ENCODE measurements around the gene HSPA9. TPM values are rescaled to one million over a fixed set of nuclear protein-coding genes. Genes with fewer than 3 reads are reported as not detected.

Gene HSPA9
- total and polyA plus RNA-seq, 2 donors (not counting 1 experiment from before 2014, with no cell fraction given): 66.5 to 139 TPM

GRCh38 chr5:138529812-138530211 lies 45.4 kb downstream of the HSPA9 start:
- peaks cover 1 to 26% of the 10 kb centered on the region in 2 experiments for H3K36me3 ChIP-seq (replicated peaks in 1 of 2; ENCODE audit: control extremely low read depth in 1 of 2, control insufficient read depth in 1 of 2, extremely low read depth in 1 of 2, insufficient read depth in 2 of 2, low read length in 1 of 2)
- H3K9me3 ChIP-seq (ENCODE audit: control extremely low read depth in 1 of 3, control insufficient read depth in 2 of 3, insufficient read depth in 1 of 3, low read length in 2 of 3): no peaks in the 10 kb centered on the region
- intact Hi-C loops (cut with micrococcal nuclease): no loop called here
- H3K4me1 ChIP-seq (ENCODE audit: control insufficient read depth in 2 of 2, insufficient read depth in 2 of 2, low read length in 2 of 2): peaks cover 0 to 4% of the 10 kb centered on the region in 2 donors
- H3K4me2 ChIP-seq (replicated peaks; ENCODE audit: low read depth, low read length, poor library complexity, severe bottlenecking): no peak overlapping the region
- no peak overlapping the region for H3K27ac ChIP-seq (ENCODE audit: low read length in 2 of 2)
- POLR2A ChIA-PET: interaction anchor here (0.6 kb wide), 1 partner anchor 13 kb away, joined by 3 read pairs; the partner anchor contains the start of gene ETF1
- H3K27me3 ChIP-seq (replicated peaks in 1 of 4; ENCODE audit: control extremely low read depth in 1 of 4, control insufficient read depth in 3 of 4, insufficient read depth in 4 of 4, low read length in 3 of 4): no peaks in the 10 kb centered on the region
- H3K4me3 ChIP-seq (ENCODE audit: control extremely low read depth in 1 of 5, extremely low read depth in 1 of 5, insufficient read depth in 1 of 5, low read depth in 2 of 5, low read length in 4 of 5): no peak overlapping the region
- no peak overlapping the region for H3K4me3 Mint-ChIP-seq
- CTCF ChIA-PET: no interaction called here
- no peak overlapping the region for H3K9ac ChIP-seq (ENCODE audit: low read length)
- H2AFZ ChIP-seq (ENCODE audit: insufficient read depth, low read depth, low read length, poor library complexity, severe bottlenecking): no peak overlapping the region
- peaks cover 45% of the 10 kb centered on the region for H3K4me1 Mint-ChIP-seq
- H4K20me1 ChIP-seq (ENCODE audit: control insufficient read depth, insufficient read depth, low read length, poor library complexity, severe bottlenecking): peaks cover 78% of the 10 kb centered on the region
- DNase-seq: no peak
- WGBS (ENCODE audit: insufficient coverage): 94% methylated on average over 8 of the region's 8 CpGs
- H3K27ac Mint-ChIP-seq: no peak overlapping the region
- H3K27me3 Mint-ChIP-seq: no peaks in the 10 kb centered on the region
- peaks cover 97% of the 10 kb centered on the region for H3K79me2 ChIP-seq (ENCODE audit: control insufficient read depth, insufficient read depth, low read length)
- TF ChIP-seq CTCF (IDR thresholded peaks at IDR 0.05): no peak
- TF ChIP-seq EZH2 (IDR thresholded peaks at IDR 0.05; ENCODE audit: borderline replicate concordance, insufficient read depth, low read depth, low read length, poor library complexity, severe bottlenecking): no peak
- H3K9me3 Mint-ChIP-seq (ENCODE audit: insufficient read depth): no peaks in the 10 kb centered on the region
- ATAC-seq (ENCODE audit: low read depth): no peak

- no peaks in the 10 kb centered on the region for H3K9me3 Mint-ChIP-seq (ENCODE audit: insufficient read depth)
- POLR2A ChIA-PET: no interaction called here
These were observed 46.3 kb downstream of the HSPA9 start for GRCh38 chr5:138528744-138529469.

More at GRCh38 chr5:138528744-138529469, 46.3 kb downstream of the HSPA9 start:
- no peak for TF ChIP-seq CTCF (IDR thresholded peaks at IDR 0.05)
- H3K9ac ChIP-seq (ENCODE audit: low read length): no peak overlapping the region
- peaks cover 0 to 4% of the 10 kb centered on the region in 2 donors for H3K4me1 ChIP-seq (ENCODE audit: control insufficient read depth in 2 of 2, insufficient read depth in 2 of 2, low read length in 2 of 2)
- no peaks in the 10 kb centered on the region for H3K27me3 Mint-ChIP-seq
- DNase-seq (no peak), ATAC-seq (ENCODE audit: low read depth) (no peak)
- H4K20me1 ChIP-seq (ENCODE audit: control insufficient read depth, insufficient read depth, low read length, poor library complexity, severe bottlenecking): peaks cover 69% of the 10 kb centered on the region
- H2AFZ ChIP-seq (ENCODE audit: insufficient read depth, low read depth, low read length, poor library complexity, severe bottlenecking): no peak overlapping the region
- no peak overlapping the region for H3K4me2 ChIP-seq (replicated peaks; ENCODE audit: low read depth, low read length, poor library complexity, severe bottlenecking)
- no peak overlapping the region for H3K4me3 Mint-ChIP-seq
- H3K9me3 ChIP-seq (ENCODE audit: control extremely low read depth in 1 of 3, control insufficient read depth in 2 of 3, insufficient read depth in 1 of 3, low read length in 2 of 3): no peaks in the 10 kb centered on the region
- no peak overlapping the region for H3K27ac ChIP-seq (ENCODE audit: low read length in 2 of 2)
- no peak overlapping the region for H3K27ac Mint-ChIP-seq
- no peaks in the 10 kb centered on the region for H3K27me3 ChIP-seq (replicated peaks in 1 of 4; ENCODE audit: control extremely low read depth in 1 of 4, control insufficient read depth in 3 of 4, insufficient read depth in 4 of 4, low read length in 3 of 4)
- H3K4me1 Mint-ChIP-seq: peaks cover 40% of the 10 kb centered on the region
- intact Hi-C loops (cut with micrococcal nuclease): no loop called here
- H3K79me2 ChIP-seq (ENCODE audit: control insufficient read depth, insufficient read depth, low read length): peaks cover 95% of the 10 kb centered on the region
- no peak overlapping the region for H3K4me3 ChIP-seq (ENCODE audit: control extremely low read depth in 1 of 5, extremely low read depth in 1 of 5, insufficient read depth in 1 of 5, low read depth in 2 of 5, low read length in 4 of 5)
- peaks cover 0 to 21% of the 10 kb centered on the region in 2 experiments for H3K36me3 ChIP-seq (replicated peaks in 1 of 2; ENCODE audit: control extremely low read depth in 1 of 2, control insufficient read depth in 1 of 2, extremely low read depth in 1 of 2, insufficient read depth in 2 of 2, low read length in 1 of 2)
- CTCF ChIA-PET: no interaction called here
- WGBS (ENCODE audit: insufficient coverage): 96% methylated on average over 5 of the region's 7 CpGs
